ENCODE results near the gene TMEM213. TPM values are rescaled to one million over a fixed set of nuclear protein-coding genes. Genes with fewer than 3 reads are reported as not detected.
"Not testable (repeated sequence)": the region's sequence is repeated elsewhere in the genome, so short reads cannot be mapped to it uniquely, and the experiment has no call there.

The TMEM213 gene
- total RNA-seq, 1 experiment from 2014 or later = 11.3 TPM

DNA sequence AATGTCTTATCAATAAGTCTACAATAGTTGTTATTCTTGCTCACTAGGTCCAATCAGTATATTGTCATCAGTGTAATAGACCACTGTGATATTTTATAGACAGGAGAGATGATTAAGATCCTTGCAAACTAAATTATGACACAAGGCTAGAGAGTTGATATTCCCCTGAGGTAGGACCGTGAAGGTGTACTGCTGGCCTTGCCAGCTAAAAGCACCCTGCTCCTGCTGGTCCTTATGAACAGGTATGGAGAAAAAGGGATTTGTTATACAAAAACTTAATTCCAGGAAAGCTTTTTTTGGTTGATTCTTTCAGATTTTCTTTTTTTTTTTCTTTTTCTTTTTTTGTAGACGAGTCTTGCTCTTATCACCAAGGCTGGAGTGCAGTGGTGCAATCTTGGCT lies 16.8 kb upstream of the TMEM213 start:
- H3K27ac Mint-ChIP-seq (ENCODE audit: unreplicated experiment) = no peak overlapping the region
- CTCF ChIA-PET = no interaction called here
- BruUV-seq (replicated peaks) = no TSS peak
- peaks cover 9% of the 10 kb centered on the region for H3K4me1 Mint-ChIP-seq (ENCODE audit: low read depth, unreplicated experiment)
- no peaks in the 10 kb centered on the region for H3K27me3 Mint-ChIP-seq (ENCODE audit: unreplicated experiment)
- H3K9me3 Mint-ChIP-seq (ENCODE audit: low read depth, unreplicated experiment) = no peaks in the 10 kb centered on the region
- intact Hi-C loops (cut with micrococcal nuclease; ENCODE audit: unreplicated experiment) = no loop called here
- TF ChIP-seq, protein P1, sequence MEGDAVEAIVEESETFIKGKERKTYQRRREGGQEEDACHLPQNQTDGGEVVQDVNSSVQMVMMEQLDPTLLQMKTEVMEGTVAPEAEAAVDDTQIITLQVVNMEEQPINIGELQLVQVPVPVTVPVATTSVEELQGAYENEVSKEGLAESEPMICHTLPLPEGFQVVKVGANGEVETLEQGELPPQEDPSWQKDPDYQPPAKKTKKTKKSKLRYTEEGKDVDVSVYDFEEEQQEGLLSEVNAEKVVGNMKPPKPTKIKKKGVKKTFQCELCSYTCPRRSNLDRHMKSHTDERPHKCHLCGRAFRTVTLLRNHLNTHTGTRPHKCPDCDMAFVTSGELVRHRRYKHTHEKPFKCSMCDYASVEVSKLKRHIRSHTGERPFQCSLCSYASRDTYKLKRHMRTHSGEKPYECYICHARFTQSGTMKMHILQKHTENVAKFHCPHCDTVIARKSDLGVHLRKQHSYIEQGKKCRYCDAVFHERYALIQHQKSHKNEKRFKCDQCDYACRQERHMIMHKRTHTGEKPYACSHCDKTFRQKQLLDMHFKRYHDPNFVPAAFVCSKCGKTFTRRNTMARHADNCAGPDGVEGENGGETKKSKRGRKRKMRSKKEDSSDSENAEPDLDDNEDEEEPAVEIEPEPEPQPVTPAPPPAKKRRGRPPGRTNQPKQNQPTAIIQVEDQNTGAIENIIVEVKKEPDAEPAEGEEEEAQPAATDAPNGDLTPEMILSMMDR (IDR thresholded peaks at IDR 0.05; ENCODE audit: unreplicated experiment) = no peak
- peaks cover 3% of the 10 kb centered on the region for H3K36me3 Mint-ChIP-seq (ENCODE audit: insufficient read depth, unreplicated experiment)
- no peak overlapping the region for H3K4me3 Mint-ChIP-seq (ENCODE audit: low read depth, unreplicated experiment)
- no peak for DNase-seq

GRCh38 chr7:138784692-138785091 lies 13.1 kb upstream of the TMEM213 start:
- DNase-seq = no peak
- CTCF ChIA-PET = no interaction called here
- Mint-ChIP-seq H3K27ac (ENCODE audit: unreplicated experiment) (no peak overlapping the region), H3K36me3 (ENCODE audit: insufficient read depth, unreplicated experiment) (peaks cover 6% of the 10 kb centered on the region), H3K4me1 (ENCODE audit: low read depth, unreplicated experiment) (peaks cover 17% of the 10 kb centered on the region), H3K4me3 (ENCODE audit: low read depth, unreplicated experiment) (no peak overlapping the region), H3K9me3 (ENCODE audit: low read depth, unreplicated experiment) (peaks cover 3% of the 10 kb centered on the region), H3K27me3 (ENCODE audit: unreplicated experiment) (no peaks in the 10 kb centered on the region)
- no TSS peak for BruUV-seq (replicated peaks)
- TF ChIP-seq, protein P1 (IDR thresholded peaks at IDR 0.05; ENCODE audit: unreplicated experiment) = no peak
- intact Hi-C loops (cut with micrococcal nuclease; ENCODE audit: unreplicated experiment) = no loop called here

DNA sequence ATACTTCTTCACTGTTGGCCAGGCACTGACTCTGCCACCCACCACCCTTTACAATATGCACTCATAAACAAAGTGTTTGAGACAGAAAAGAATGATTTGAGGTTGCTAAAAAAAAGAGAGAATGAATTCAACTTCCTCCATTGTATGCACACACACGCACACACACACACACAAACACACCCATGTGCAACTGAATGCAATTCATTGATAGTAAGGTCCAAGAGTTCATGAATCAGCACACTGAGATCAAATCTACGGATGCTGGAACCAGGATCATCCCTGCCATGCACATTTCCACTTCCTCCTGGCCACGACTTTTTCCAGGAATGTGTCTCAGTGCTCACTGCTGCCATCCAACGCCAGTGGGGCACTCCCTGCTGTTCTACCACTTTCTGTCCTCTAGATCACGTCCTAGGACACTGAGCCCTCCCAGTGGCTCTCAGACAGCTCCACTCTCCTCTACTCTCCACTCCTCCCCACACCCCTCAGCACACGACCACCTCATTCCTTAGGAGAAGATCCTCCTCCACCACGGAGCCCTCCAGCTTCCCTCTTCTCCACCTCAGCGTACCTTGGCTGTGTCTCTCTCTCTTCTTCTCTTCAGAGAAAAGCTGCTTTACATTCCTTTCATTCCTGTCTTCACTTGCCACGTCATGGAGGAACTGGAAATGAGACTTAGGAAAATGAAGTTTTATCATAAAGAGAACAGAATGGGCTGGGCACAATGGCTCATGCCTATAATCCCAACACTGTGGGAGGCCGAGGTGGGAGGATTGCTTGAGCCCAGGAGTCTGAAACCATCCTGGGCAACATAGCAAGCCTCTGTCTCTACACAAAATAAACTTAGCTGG lies 12.0 kb upstream of the TMEM213 start:
- Mint-ChIP-seq H3K9me3 (ENCODE audit: low read depth, unreplicated experiment) (peaks cover 3% of the 10 kb centered on the region), H3K27me3 (ENCODE audit: unreplicated experiment) (no peaks in the 10 kb centered on the region), H3K4me3 (ENCODE audit: low read depth, unreplicated experiment) (peak overlapping the region; percentile 56), H3K4me1 (ENCODE audit: low read depth, unreplicated experiment) (peaks cover 17% of the 10 kb centered on the region), H3K36me3 (ENCODE audit: insufficient read depth, unreplicated experiment) (peaks cover 6% of the 10 kb centered on the region), H3K27ac (ENCODE audit: unreplicated experiment) (peak overlapping the region; percentile 93)
- BruUV-seq (replicated peaks) = no TSS peak
- DNase-seq = peak; percentile 45
- intact Hi-C loops (cut with micrococcal nuclease; ENCODE audit: unreplicated experiment) = loop anchor here (1.0 kb wide), 1 partner anchor 42 kb away; no protein-coding TSS in a partner anchor
- TF ChIP-seq, protein P1 (IDR thresholded peaks at IDR 0.05; ENCODE audit: unreplicated experiment) = no peak
- CTCF ChIA-PET = interaction anchor here (0.6 to 1.1 kb wide), 2 partner anchors 8 to 232 kb away, joined by 3 to 6 read pairs; no protein-coding TSS in a partner anchor

GRCh38 chr7:138796038-138796615 lies 1.7 kb upstream of the TMEM213 start:
- TF ChIP-seq, protein P1 (IDR thresholded peaks at IDR 0.05; ENCODE audit: unreplicated experiment) = no peak
- CTCF ChIA-PET = interaction anchor here (0.6 kb wide), 1 partner anchor 73 kb away, joined by 7 read pairs; no protein-coding TSS in a partner anchor
- intact Hi-C loops (cut with micrococcal nuclease; ENCODE audit: unreplicated experiment) = loop anchor here (5.0 kb wide), 1 partner anchor 39 kb away; no protein-coding TSS in a partner anchor

DNA sequence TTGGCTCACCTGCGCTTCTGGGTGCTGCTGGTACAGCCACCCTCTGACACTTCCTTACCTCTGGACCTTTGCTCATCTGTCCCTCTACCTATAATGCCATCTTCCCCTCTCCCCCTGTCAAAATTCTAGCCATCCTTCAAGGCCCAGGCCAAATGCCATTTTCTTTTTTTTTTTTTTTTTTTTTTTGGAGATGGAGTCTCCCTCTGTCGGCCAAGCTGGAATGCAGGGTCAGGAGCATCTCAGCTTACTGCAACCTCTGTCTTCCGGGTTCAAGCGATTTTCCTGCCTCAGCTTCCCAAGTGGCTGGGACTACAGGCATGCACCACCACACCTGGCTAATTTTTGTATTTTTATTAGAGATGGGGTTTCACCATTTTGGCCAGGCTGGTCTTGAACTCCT lies 748 bp upstream of the TMEM213 start:
- CTCF ChIA-PET = interaction anchor here (0.6 to 2.9 kb wide), 3 partner anchors 42 to 74 kb away, joined by 6 to 13 read pairs (median 7); no protein-coding TSS in a partner anchor
- not testable (repeated sequence) for BruUV-seq (replicated peaks); H3K9me3 Mint-ChIP-seq (ENCODE audit: low read depth, unreplicated experiment); DNase-seq; H3K27me3 Mint-ChIP-seq (ENCODE audit: unreplicated experiment)
- peaks cover 51% of the 10 kb centered on the region for H3K4me1 Mint-ChIP-seq (ENCODE audit: low read depth, unreplicated experiment)
- intact Hi-C loops (cut with micrococcal nuclease; ENCODE audit: unreplicated experiment) = loop anchor here (1.0 to 5.0 kb wide), 2 partner anchors 31 to 40 kb away; no protein-coding TSS in a partner anchor
- peaks cover 17% of the 10 kb centered on the region for H3K36me3 Mint-ChIP-seq (ENCODE audit: insufficient read depth, unreplicated experiment)
- peak overlapping the region; percentile 65 for H3K4me3 Mint-ChIP-seq (ENCODE audit: low read depth, unreplicated experiment)
- H3K27ac Mint-ChIP-seq (ENCODE audit: unreplicated experiment) = peak overlapping the region; percentile 49

More at GRCh38 chr7:138796038-138796615, 1.7 kb upstream of the TMEM213 start:
- H3K4me1 Mint-ChIP-seq (ENCODE audit: low read depth, unreplicated experiment) = peaks cover 51% of the 10 kb centered on the region
- H3K27ac Mint-ChIP-seq (ENCODE audit: unreplicated experiment) = no peak overlapping the region
- H3K4me3 Mint-ChIP-seq (ENCODE audit: low read depth, unreplicated experiment) = no peak overlapping the region
- peaks cover 17% of the 10 kb centered on the region for H3K36me3 Mint-ChIP-seq (ENCODE audit: insufficient read depth, unreplicated experiment)
- H3K9me3 Mint-ChIP-seq (ENCODE audit: low read depth, unreplicated experiment) = no peaks in the 10 kb centered on the region
- H3K27me3 Mint-ChIP-seq (ENCODE audit: unreplicated experiment) = no peaks in the 10 kb centered on the region
- BruUV-seq (replicated peaks) = no TSS peak
- no peak for DNase-seq

Measured in Calu3 (cell line).